ENCODE results near the gene HELLS. TPM values are rescaled to one million over a fixed set of nuclear protein-coding genes. Genes with fewer than 3 reads are reported as not detected.

The HELLS gene
- total and polyA plus RNA-seq, 2 of the 8 experiments (the other 6 are each of a cell fraction or from before 2014, with no cell fraction given): 147 to 371 TPM

DNA sequence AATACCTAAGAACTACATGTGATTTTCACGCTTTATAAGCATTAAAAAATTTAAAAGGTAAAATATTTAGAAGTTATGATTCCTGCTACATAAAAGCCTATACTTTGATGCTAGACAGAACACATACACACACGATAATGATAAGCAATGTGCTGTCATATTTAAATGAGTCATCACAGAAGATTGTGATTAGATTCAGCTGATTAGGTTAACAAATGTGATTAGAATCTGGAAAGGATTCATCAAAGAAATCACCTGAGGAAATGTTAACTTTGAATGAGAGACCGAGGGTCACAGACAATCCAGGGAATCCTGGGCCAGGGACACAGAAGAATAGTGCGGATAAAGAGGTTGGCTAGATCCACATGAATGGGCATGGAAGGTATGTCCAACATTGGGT lies 95.9 kb downstream of the HELLS start:
- no peak overlapping the region for H4K91ac ChIP-seq (replicated peaks; ENCODE audit: insufficient read length, low read length)
- H2BK20ac ChIP-seq (ENCODE audit: low read length): no peak overlapping the region
- FAIRE-seq: no peak
- H3K56ac ChIP-seq (replicated peaks; ENCODE audit: insufficient read length, low read depth, low read length): no peak overlapping the region
- H3K27me3 ChIP-seq (replicated peaks in 1 of 4; ENCODE audit: control insufficient read depth in 3 of 4, extremely low read depth in 1 of 4, insufficient read depth in 3 of 4, low read length in 3 of 4): no peaks in the 10 kb centered on the region
- no peaks in the 10 kb centered on the region for H3K79me2 ChIP-seq (ENCODE audit: control insufficient read depth in 1 of 2, insufficient read depth in 2 of 2, low read length in 2 of 2)
- no peak overlapping the region for H2BK120ac ChIP-seq (replicated peaks; ENCODE audit: low read depth, low read length)
- TF ChIP-seq CBX8 (IDR thresholded peaks at IDR 0.05; ENCODE audit: borderline replicate concordance, low read depth, low read length) (no peak), KDM1A (IDR thresholded peaks at IDR 0.05; ENCODE audit: borderline replicate concordance, low read length) (no peak), JUN (IDR thresholded peaks at IDR 0.05; ENCODE audit: low read depth, low read length) (no peak), CHD2 (IDR thresholded peaks at IDR 0.05; ENCODE audit: low read length) (no peak), RAD21 (IDR thresholded peaks at IDR 0.05 in 1 of 2, conservative IDR thresholded peaks at IDR 0.05 in 1 of 2; ENCODE audit: low read depth in 2 of 2, low read length in 2 of 2) (no peak), SIN3A (conservative IDR thresholded peaks at IDR 0.05 in 1 of 2, IDR thresholded peaks at IDR 0.05 in 1 of 2; ENCODE audit: low read depth in 1 of 2, low read length in 2 of 2) (no peak), CREB1 (IDR thresholded peaks at IDR 0.05) (no peak), SIRT6 (IDR thresholded peaks at IDR 0.05; ENCODE audit: low read length) (no peak), NRF1 (IDR thresholded peaks at IDR 0.05; ENCODE audit: low read depth, low read length) (no peak), SP2 (IDR thresholded peaks at IDR 0.05; ENCODE audit: low read length) (no peak)
- TF ChIP-seq, protein P1, sequence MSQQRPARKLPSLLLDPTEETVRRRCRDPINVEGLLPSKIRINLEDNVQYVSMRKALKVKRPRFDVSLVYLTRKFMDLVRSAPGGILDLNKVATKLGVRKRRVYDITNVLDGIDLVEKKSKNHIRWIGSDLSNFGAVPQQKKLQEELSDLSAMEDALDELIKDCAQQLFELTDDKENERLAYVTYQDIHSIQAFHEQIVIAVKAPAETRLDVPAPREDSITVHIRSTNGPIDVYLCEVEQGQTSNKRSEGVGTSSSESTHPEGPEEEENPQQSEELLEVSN (IDR thresholded peaks at IDR 0.05): no peak
- H3K18ac ChIP-seq (ENCODE audit: extremely low read depth, low read length): no peak overlapping the region
- H3K4me3 ChIP-seq (ENCODE audit: extremely low read depth in 1 of 4, insufficient read depth in 2 of 4, low read depth in 3 of 4, low read length in 4 of 4): no peak overlapping the region
- no peak overlapping the region for H3K23ac ChIP-seq (ENCODE audit: insufficient read length)
- no peak overlapping the region for H3K4ac ChIP-seq (replicated peaks; ENCODE audit: insufficient read length, low read depth, low read length)
- H3K9ac ChIP-seq (replicated peaks in 1 of 4; ENCODE audit: extremely low read depth in 1 of 4, low read depth in 3 of 4, low read length in 3 of 4): no peak overlapping the region
- H2AFZ ChIP-seq (ENCODE audit: low read length): no peak overlapping the region
- POLR2A ChIA-PET (ENCODE audit: partially characterized antibody): no interaction called here
- 92% methylated on average over 4 of the region's 4 CpGs; no CpG with 5 or more reads in 1 of the 2 experiments for WGBS, 2 experiments (ENCODE audit: extremely low coverage in 1 of 2, insufficient coverage in 1 of 2, insufficient read length in 1 of 2, insufficient replicate concordance in 2 of 2, low coverage in 1 of 2, low lambda C conversion rate in 2 of 2, missing lambda C conversion rate in 1 of 2)
- peaks cover 4 to 9% of the 10 kb centered on the region in 2 experiments; a peak in 1 of 4 replicates for H3K9me3 ChIP-seq (ENCODE audit: insufficient read depth in 2 of 2, low read depth in 1 of 2, low read length in 1 of 2)
- H4K8ac ChIP-seq (ENCODE audit: extremely low read depth, insufficient read depth, low read length): no peak overlapping the region
- H3K36me3 ChIP-seq (ENCODE audit: control insufficient read depth in 2 of 4, insufficient read depth in 4 of 4, low read length in 3 of 4): no peaks in the 10 kb centered on the region
- no peak overlapping the region for H4K5ac ChIP-seq (ENCODE audit: insufficient read length, low read depth, low read length)
- no peak overlapping the region for H2BK12ac ChIP-seq (ENCODE audit: low read depth, low read length)
- no peak overlapping the region for H3K27ac ChIP-seq (ENCODE audit: low read depth, low read length)
- H4K20me1 ChIP-seq (replicated peaks in 1 of 2; ENCODE audit: control insufficient read depth in 1 of 2, insufficient read depth in 2 of 2, low read length in 2 of 2): no peaks in the 10 kb centered on the region
- H2BK15ac ChIP-seq (ENCODE audit: low read length): no peak overlapping the region
- no peak overlapping the region for H3K14ac ChIP-seq (ENCODE audit: insufficient read length)
- H3K23me2 ChIP-seq (ENCODE audit: low read depth, low read length): no peaks in the 10 kb centered on the region
- H2AK5ac ChIP-seq (ENCODE audit: low read depth, low read length): no peak overlapping the region
- no peaks in the 10 kb centered on the region for H3K79me1 ChIP-seq (ENCODE audit: low read depth, low read length)
- H3K4me2 ChIP-seq (ENCODE audit: insufficient read depth in 1 of 2, low read depth in 2 of 2, low read length in 2 of 2): no peak overlapping the region
- H3K4me1 ChIP-seq (replicated peaks in 1 of 4; ENCODE audit: control insufficient read depth in 3 of 4, insufficient read depth in 4 of 4, low read length in 3 of 4): no peaks in the 10 kb centered on the region
- CTCF ChIA-PET (ENCODE audit: partially characterized antibody): interaction anchor here (1.2 to 3.3 kb wide), 2 partner anchors 12 to 48 kb away, joined by 3 to 22 read pairs; no protein-coding TSS in a partner anchor
- no peak for DNase-seq (ENCODE audit: low read depth in 1 of 2, low spot score in 2 of 2)
- H2BK5ac ChIP-seq (ENCODE audit: low read depth, low read length): no peak overlapping the region

Measured in H1 (cell line).